Measurements from ENCODE around the gene NEO1.
"Not testable (repeated sequence)": the region's sequence is repeated elsewhere in the genome, so short reads cannot be mapped to it uniquely, and the experiment has no call there.

The NEO1 gene

GRCh38 chr15:73168487-73168886 lies 116.2 kb downstream of the NEO1 start:
- no peak for TF ChIP-seq JUND (IDR thresholded peaks at IDR 0.05; ENCODE audit: low read depth)
- no peak for DNase-seq (ENCODE audit: low read depth in 1 of 2, low spot score in 1 of 2)
- in situ Hi-C loops (cut with HindIII; ENCODE audit: low pct_unique_long_range_greater_than_20kb, low sequenced_read_pairs): no loop called here

GRCh38 chr15:73171711-73172110 lies 119.4 kb downstream of the NEO1 start:
- TF ChIP-seq JUND (IDR thresholded peaks at IDR 0.05; ENCODE audit: low read depth): no peak
- in situ Hi-C loops (cut with HindIII; ENCODE audit: low pct_unique_long_range_greater_than_20kb, low sequenced_read_pairs): no loop called here
- DNase-seq (ENCODE audit: low read depth in 1 of 2, low spot score in 1 of 2): no peak

GRCh38 chr15:73172508-73172907 lies 120.2 kb downstream of the NEO1 start:
- DNase-seq (ENCODE audit: low read depth in 1 of 2, low spot score in 1 of 2): no peak
- no peak for TF ChIP-seq JUND (IDR thresholded peaks at IDR 0.05; ENCODE audit: low read depth)
- in situ Hi-C loops (cut with HindIII; ENCODE audit: low pct_unique_long_range_greater_than_20kb, low sequenced_read_pairs): no loop called here

GRCh38 chr15:73174171-73174570 lies 121.9 kb downstream of the NEO1 start:
- TF ChIP-seq JUND (IDR thresholded peaks at IDR 0.05; ENCODE audit: low read depth): no peak
- no peak for DNase-seq (ENCODE audit: low read depth in 1 of 2, low spot score in 1 of 2)
- in situ Hi-C loops (cut with HindIII; ENCODE audit: low pct_unique_long_range_greater_than_20kb, low sequenced_read_pairs): no loop called here

- DNase-seq (ENCODE audit: low read depth in 1 of 2, low spot score in 1 of 2): no peak
- TF ChIP-seq JUND (IDR thresholded peaks at IDR 0.05; ENCODE audit: low read depth): no peak
- in situ Hi-C loops (cut with HindIII; ENCODE audit: low pct_unique_long_range_greater_than_20kb, low sequenced_read_pairs): no loop called here
Measured at GRCh38 chr15:73175382-73175781, 123.1 kb downstream of the NEO1 start.

- no peak for TF ChIP-seq JUND (IDR thresholded peaks at IDR 0.05; ENCODE audit: low read depth)
- DNase-seq (ENCODE audit: low read depth in 1 of 2, low spot score in 1 of 2): no peak
- in situ Hi-C loops (cut with HindIII; ENCODE audit: low pct_unique_long_range_greater_than_20kb, low sequenced_read_pairs): no loop called here
Measured at GRCh38 chr15:73176598-73176997, 124.3 kb downstream of the NEO1 start.

GRCh38 chr15:73183071-73183470 lies 130.8 kb downstream of the NEO1 start:
- DNase-seq (ENCODE audit: low read depth in 1 of 2, low spot score in 1 of 2): no peak
- TF ChIP-seq JUND (IDR thresholded peaks at IDR 0.05; ENCODE audit: low read depth): no peak
- in situ Hi-C loops (cut with HindIII; ENCODE audit: low pct_unique_long_range_greater_than_20kb, low sequenced_read_pairs): no loop called here

- in situ Hi-C loops (cut with HindIII; ENCODE audit: low pct_unique_long_range_greater_than_20kb, low sequenced_read_pairs): no loop called here
- TF ChIP-seq JUND (IDR thresholded peaks at IDR 0.05; ENCODE audit: low read depth): no peak
- no peak for DNase-seq (ENCODE audit: low read depth in 1 of 2, low spot score in 1 of 2)
Measured at GRCh38 chr15:73190189-73190601, 137.9 kb downstream of the NEO1 start.

- in situ Hi-C loops (cut with HindIII; ENCODE audit: low pct_unique_long_range_greater_than_20kb, low sequenced_read_pairs): no loop called here
- no peak for TF ChIP-seq JUND (IDR thresholded peaks at IDR 0.05; ENCODE audit: low read depth)
Measured at GRCh38 chr15:73195166-73195565, 142.9 kb downstream of the NEO1 start.

GRCh38 chr15:73196113-73196512 lies 143.8 kb downstream of the NEO1 start:
- DNase-seq (ENCODE audit: low read depth in 1 of 2, low spot score in 1 of 2): no peak
- TF ChIP-seq JUND (IDR thresholded peaks at IDR 0.05; ENCODE audit: low read depth): no peak
- in situ Hi-C loops (cut with HindIII; ENCODE audit: low pct_unique_long_range_greater_than_20kb, low sequenced_read_pairs): no loop called here

More at GRCh38 chr15:73195166-73195565, 142.9 kb downstream of the NEO1 start:
- DNase-seq (ENCODE audit: low read depth in 1 of 2, low spot score in 1 of 2): no peak

GRCh38 chr15:73200339-73200738 lies 148.1 kb downstream of the NEO1 start:
- TF ChIP-seq JUND (IDR thresholded peaks at IDR 0.05; ENCODE audit: low read depth): no peak
- in situ Hi-C loops (cut with HindIII; ENCODE audit: low pct_unique_long_range_greater_than_20kb, low sequenced_read_pairs): no loop called here
- DNase-seq (ENCODE audit: low read depth in 1 of 2, low spot score in 1 of 2): no peak

- in situ Hi-C loops (cut with HindIII; ENCODE audit: low pct_unique_long_range_greater_than_20kb, low sequenced_read_pairs): no loop called here
- no peak for TF ChIP-seq JUND (IDR thresholded peaks at IDR 0.05; ENCODE audit: low read depth)
- no peak for DNase-seq (ENCODE audit: low read depth in 1 of 2, low spot score in 1 of 2)
Measured at GRCh38 chr15:73210630-73211029, 158.4 kb downstream of the NEO1 start.

GRCh38 chr15:73212424-73212823 lies 160.2 kb downstream of the NEO1 start:
- TF ChIP-seq JUND (IDR thresholded peaks at IDR 0.05; ENCODE audit: low read depth): no peak
- no peak for DNase-seq (ENCODE audit: low read depth in 1 of 2, low spot score in 1 of 2)
- in situ Hi-C loops (cut with HindIII; ENCODE audit: low pct_unique_long_range_greater_than_20kb, low sequenced_read_pairs): no loop called here

- in situ Hi-C loops (cut with HindIII; ENCODE audit: low pct_unique_long_range_greater_than_20kb, low sequenced_read_pairs); DNase-seq (ENCODE audit: low read depth in 1 of 2, low spot score in 1 of 2): not testable (repeated sequence)
Measured at GRCh38 chr15:73221450-73221849, 169.2 kb downstream of the NEO1 start.
